Heart left ventricle (tissue), 16 donors: ENCODE measurements around the gene NEURL1. TPM values are rescaled to one million over a fixed set of nuclear protein-coding genes. Genes with fewer than 3 reads are reported as not detected.

Experiments
- ATAC-seq, 4 donors: fragments of 200-7000 bp; cut with Tn5 transposase; one replicate each; pipeline ENCODE4 v1.9.1; 2020 to 2022; ENCODE audit warnings: moderate library complexity in 4 of 4, mild to moderate bottlenecking in 3 of 4, moderate number of reproducible peaks in 1 of 4
- DNase-seq, 5 donors: peaks; one replicate each; pipeline ENCODE4 v3.0.0-alpha.2; 2020
- H3K27ac ChIP-seq, 12 donors: fragments of 200-600 bp; sonication (generic) in 4 of 12; one replicate each; pipeline versions ENCODE4 v1.5.0 to v1.8.0; 2016 to 2022; ENCODE audit warnings: mild to moderate bottlenecking in 2 of 12
- H3K27me3 ChIP-seq, 9 donors: fragments of 200-600 bp; sonication (generic) in 2 of 9; one replicate each; pipeline versions ENCODE4 v1.5.1 to v1.8.0; 2016 to 2022; ENCODE audit warnings: mild to moderate bottlenecking in 3 of 9
- H3K36me3 ChIP-seq, 9 donors: fragments of 200-600 bp; sonication (generic) in 2 of 9; one replicate each; pipeline versions ENCODE4 v1.5.0 to v1.8.0; 2018 to 2022; ENCODE audit warnings: mild to moderate bottlenecking in 2 of 9
- H3K4me1 ChIP-seq, 12 donors: fragments of 200-600 bp; sonication (generic) in 4 of 12; one replicate each; pipeline versions ENCODE4 v1.5.0 to v1.8.0; 2016 to 2022; ENCODE audit warnings: mild to moderate bottlenecking in 3 of 12
- H3K4me3 ChIP-seq, 12 donors: fragments of 200-600 bp; sonication (generic) in 4 of 12; one replicate each; pipeline versions ENCODE4 v1.5.0 to v1.8.0; 2017 to 2022; ENCODE audit warnings: mild to moderate bottlenecking in 9 of 12, moderate library complexity in 4 of 12
- H3K9me3 ChIP-seq, 12 donors: fragments of 200-600 bp; sonication (generic) in 4 of 12; one replicate each; pipeline versions ENCODE4 v1.5.0 to v1.8.0; 2016 to 2022; ENCODE audit warnings: mild to moderate bottlenecking in 1 of 12
- CTCF ChIP-seq, 12 donors: fragments of 200-600 bp; sonication (generic) in 4 of 12; IDR thresholded peaks; one replicate each; pipeline versions ENCODE4 v1.5.0 to v1.8.0; 2018 to 2022; ENCODE audit warnings: antibody characterized with exemption in 12 of 12, mild to moderate bottlenecking in 5 of 12
- POLR2A ChIP-seq, 2 donors: fragments of 450-650 bp; IDR thresholded peaks; one replicate each; pipeline ENCODE4 v1.6.1; 2017; ENCODE audit warnings: antibody characterized with exemption in 2 of 2, mild to moderate bottlenecking in 2 of 2, moderate library complexity in 2 of 2
- WGBS, 4 donors: extraction: QIAGEN DNeasy Blood & Tissue Kit in 2 of 4; methylation state at CpG; one replicate each; pipeline versions ENCODE4 v1.1.5 to v1.1.7; 2013 to 2018; 5-methylcytosine and 5-hydroxymethylcytosine counted together
- intact Hi-C, 10 donors: fragments of 100-400 bp; cut with DNase I; formaldehyde crosslinking; loops; one replicate each; pipeline versions ENCODE4 v1.11.1 to v1.14.2; 2022
- polyA plus RNA-seq, 2 donors: library from polyadenylated mRNA; stranded (reverse); fragments of 200-250 nt; gene quantifications; one replicate each; pipeline ENCODE4 v1.2.3, GENCODE V29; 2013
- total RNA-seq, 9 donors: library from RNA; depleted of rRNA in 2 of 9; stranded (reverse); fragments of >200 nt in 2 of 9; fragmentation: NEBNext Ultra II Directional in 3 of 9; extraction: Animal tissue kit (Norgen Biotek cat#: 25700) in 3 of 9; gene quantifications; one replicate each; pipeline versions ENCODE4 v1.1.0 to v1.2.4, GENCODE V29; 2016 to 2023
- donor health status: ischemic (EF 13 %, LVEDD 7.1; RV severe dilation, severe dysfunction).
- donor health status: healthy with polysubstance abuse.
- donor health status: DM: no; HTN: yes; CAD: no.
- donor health status: DM: no; HTN: no; CAD: no.
- donor health status: ischemic (EF 25% LVEDD 6.9; RV normal size, moderate dysfunction).
- donor health status: ischemic (EF 25% LVEDD 5.7; RV mildly dilated, moderate dysfunction).
- donor health status: healthy.
- donor health status: DM: yes; HTN: yes; CAD: no.
- donor health status: ischemic (EF 35%, LVEDD 5.7; RV mildly dilated, moderate dysfunction).
- donor health status: nonischemic (EF 11% LVEDD 7.7; RV severe dilation, severe dysfunction).
- donor health status: DM: yes; HTN: yes; CAD: no.
- donor health status: PGD.
- donor health status: ischemic (EF 29% LVEDD 5.4; RV normal size, mild dysfunction).
- donor health status: nonischemic (EF 23%, LVEDD 6.1; RV moderate dilation, normal function).

NEURL1 gene
- total and polyA plus RNA-seq, 11 donors: 0.07 to 0.64 (median 0.14) TPM; not detected in 2

- peaks cover 0 to 22% (median 13%) of the 10 kb centered on the region in 12 donors for H3K4me1 ChIP-seq
- H3K27ac ChIP-seq: no peak overlapping the region
- intact Hi-C loops: no loop called here
- H3K4me3 ChIP-seq: no peak overlapping the region
- H3K9me3 ChIP-seq: no peaks in the 10 kb centered on the region
- DNase-seq: no peak
- WGBS, 4 donors: 61 to 83% (median 68%) methylated on average over 10 of the region's 10 CpGs
- no peaks in the 10 kb centered on the region for H3K27me3 ChIP-seq
- TF ChIP-seq POLR2A (IDR thresholded peaks at IDR 0.05): no peak
- TF ChIP-seq CTCF (IDR thresholded peaks at IDR 0.05): no peak
- no peaks in the 10 kb centered on the region for H3K36me3 ChIP-seq
- ATAC-seq: peak in 1 of 4 donors; percentile 12
Observed at GRCh38 chr10:103547391-103547946, 54.0 kb downstream of the NEURL1 start.

DNA sequence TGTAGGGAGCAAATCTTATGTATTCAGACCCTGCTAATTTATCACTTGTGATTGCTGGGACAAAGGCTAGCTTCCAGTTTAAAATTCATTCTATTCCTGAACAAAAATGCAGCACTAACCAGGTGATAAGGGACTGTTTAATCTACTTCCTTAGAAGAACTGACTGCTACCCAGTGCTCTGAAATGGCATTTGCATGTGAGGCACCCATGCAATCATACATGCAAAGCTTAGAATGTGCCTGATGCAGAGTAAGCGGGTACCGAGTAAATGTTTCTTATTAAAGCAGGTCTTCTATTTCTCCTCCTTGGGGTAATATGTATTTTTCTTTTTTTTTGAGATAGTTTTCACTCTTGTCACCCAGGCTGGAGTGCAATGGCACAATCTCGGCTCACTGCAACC is 54.5 kb downstream of the NEURL1 start:
- Histone ChIP-seq H3K9me3 (no peaks in the 10 kb centered on the region), H3K4me3 (no peak overlapping the region), H3K36me3 (no peaks in the 10 kb centered on the region), H3K27me3 (no peaks in the 10 kb centered on the region), H3K4me1 (peaks cover 0 to 23% (median 10%) of the 10 kb centered on the region in 12 donors), H3K27ac (no peak overlapping the region)
- no peak for TF ChIP-seq CTCF (IDR thresholded peaks at IDR 0.05)
- TF ChIP-seq POLR2A (IDR thresholded peaks at IDR 0.05): no peak
- ATAC-seq: no peak
- no peak for DNase-seq
- intact Hi-C loops: no loop called here
- WGBS, 4 donors: 92 to 99% (median 98%) methylated on average over 3 of the region's 3 CpGs

GRCh38 chr10:103548581-103549348 is 55.3 kb downstream of the NEURL1 start:
- TF ChIP-seq POLR2A (IDR thresholded peaks at IDR 0.05) (no peak), CTCF (IDR thresholded peaks at IDR 0.05) (no peak)

DNA sequence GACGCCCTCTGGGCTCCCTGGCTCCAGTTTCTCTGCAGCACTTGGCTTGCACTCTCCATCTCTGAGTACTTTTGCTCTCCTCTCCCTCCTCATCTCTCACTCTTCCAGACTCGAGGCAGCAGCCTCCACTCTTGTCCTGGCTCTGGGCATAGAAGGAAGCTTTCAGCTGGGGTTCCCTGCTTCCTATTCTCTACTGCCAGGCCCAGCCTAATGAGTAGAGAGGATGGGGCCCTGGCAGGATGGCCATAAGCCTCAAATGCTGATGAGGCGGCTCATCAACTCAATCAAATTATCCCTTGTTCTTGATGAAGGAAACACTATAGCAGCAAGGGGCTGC is 55.8 kb downstream of the NEURL1 start:
- intact Hi-C loops: no loop called here
- DNase-seq (no peak), ATAC-seq (no peak)
- 95 to 98% (median 96%) methylated on average over 3 of the region's 3 CpGs for WGBS, 4 donors
- Histone ChIP-seq H3K36me3 (no peaks in the 10 kb centered on the region), H3K27ac (no peak overlapping the region), H3K4me1 (peaks cover 0 to 19% (median 5%) of the 10 kb centered on the region in 12 donors), H3K9me3 (no peaks in the 10 kb centered on the region), H3K4me3 (no peak overlapping the region), H3K27me3 (no peaks in the 10 kb centered on the region)
- TF ChIP-seq CTCF (IDR thresholded peaks at IDR 0.05) (no peak), POLR2A (IDR thresholded peaks at IDR 0.05) (no peak)

More at GRCh38 chr10:103548581-103549348, 55.3 kb downstream of the NEURL1 start:
- H3K4me3 ChIP-seq: no peak overlapping the region
- H3K9me3 ChIP-seq: no peaks in the 10 kb centered on the region
- intact Hi-C loops: no loop called here
- DNase-seq (no peak), ATAC-seq (no peak)
- WGBS, 4 donors: 92 to 97% (median 95%) methylated on average over 11 to 12 of the region's 12 CpGs
- H3K36me3 ChIP-seq: no peaks in the 10 kb centered on the region
- H3K27ac ChIP-seq: no peak overlapping the region
- peaks cover 0 to 19% (median 5%) of the 10 kb centered on the region in 12 donors for H3K4me1 ChIP-seq
- H3K27me3 ChIP-seq: no peaks in the 10 kb centered on the region
